SK-N-SH (cell line): ENCODE data around the gene SCAMP3.
A peak's percentile ranks its signal among the peaks of the same experiment; 100 is the strongest.

Source experiments
- EZH2phosphoT487 ChIP-seq: fragments of 200-600 bp; sonication (generic); IDR thresholded peaks from 2 replicates; pipeline ENCODE4 v1.6.1; 2017; ENCODE audit warnings: low read depth, mixed run types, mild to moderate bottlenecking, antibody characterized with exemption, moderate library complexity, borderline replicate concordance
- SIN3A ChIP-seq: IDR thresholded peaks from 2 replicates; pipeline ENCODE4 v1.6.1; 2012; ENCODE audit warnings: low read depth, mild to moderate bottlenecking, low read length, moderate library complexity, borderline replicate concordance
- TCF12 ChIP-seq: IDR thresholded peaks from 2 replicates; pipeline ENCODE4 v1.4.0; 2012

DNA sequence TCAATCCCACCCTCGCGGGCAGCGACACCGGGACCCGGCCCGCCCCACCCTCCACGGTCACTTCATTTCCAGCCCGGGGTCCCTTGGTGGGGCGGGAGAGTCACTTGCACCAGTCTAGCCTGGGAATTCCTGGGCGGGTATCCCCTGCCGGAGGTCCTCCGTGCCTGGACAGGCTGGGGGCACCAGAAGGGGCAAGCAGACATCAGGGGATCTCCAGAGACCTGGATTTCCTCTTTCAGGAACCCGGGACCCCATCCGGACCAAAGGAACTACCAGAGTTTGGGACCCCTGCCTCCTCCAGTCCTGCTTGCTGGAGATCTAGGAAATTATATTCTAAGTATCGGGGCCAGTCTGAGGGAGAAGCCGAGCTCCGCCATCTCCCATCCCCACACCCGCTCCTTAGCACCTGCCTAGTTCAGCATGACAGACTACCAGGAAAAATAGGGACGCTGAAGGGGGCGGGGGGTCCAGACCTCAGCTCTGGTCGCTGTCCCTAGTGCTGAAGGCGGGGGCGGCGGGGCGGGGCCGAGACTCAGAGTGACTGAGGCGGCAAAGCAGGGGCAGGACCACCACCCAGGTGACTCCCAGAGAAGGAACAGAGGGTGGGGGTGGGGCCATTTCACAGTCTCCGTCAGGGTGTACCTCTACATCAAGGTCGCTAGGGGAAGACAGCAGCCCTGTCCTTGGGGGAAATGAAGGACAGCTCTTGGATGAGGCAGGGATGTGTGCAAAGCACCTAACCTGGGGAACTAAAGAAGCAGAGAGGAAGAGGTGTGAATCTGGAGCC is 15.9 kb upstream of the SCAMP3 start:
- TF ChIP-seq EZH2phosphoT487 (no peak), TCF12 (no peak), SIN3A (0 out of 2 replicates have a peak, but pooled peaks have one; percentile 45)
